Keratinocyte (primary cell): Measurements from ENCODE around the gene DBP. TPM values are rescaled to one million over a fixed set of nuclear protein-coding genes. Genes with fewer than 3 reads are reported as not detected.

Source experiments
- DNase-seq: peaks from one replicate; pipeline ENCODE4 v3.0.0-alpha.2; 2011; ENCODE audit warnings: low read depth, missing footprints, low spot score
- FAIRE-seq: peaks from 2 replicates; lab custom pipeline; 2011; peaks lifted over from hg19 to GRCh38; lab: Jason Lieb, UNC
- H2AFZ ChIP-seq: 2 replicates; pipeline ENCODE4 v1.6.0; 2012; ENCODE audit warnings: low read length, control low read depth, inconsistent platforms; ENCODE audit not compliant: control insufficient read depth
- H3K27ac ChIP-seq: 2 replicates; pipeline ENCODE4 v1.5.1; 2011; ENCODE audit warnings: low read length; ENCODE audit not compliant: control insufficient read depth, insufficient read depth
- H3K27me3 ChIP-seq: 3 replicates; pipeline ENCODE4 v1.6.0; 2011; ENCODE audit warnings: low read length; ENCODE audit not compliant: control insufficient read depth, insufficient read depth; ENCODE audit errors: extremely low read depth
- H3K36me3 ChIP-seq, 2 experiments: 2 replicates in 1 of 2; 3 replicates in 1 of 2; pipeline ENCODE4 v1.5.1; 2011; ENCODE audit warnings: low read length in 2 of 2, mild to moderate bottlenecking in 1 of 2; ENCODE audit not compliant: control insufficient read depth in 2 of 2, insufficient read depth in 2 of 2; ENCODE audit errors: extremely low read depth in 1 of 2
- H3K4me1 ChIP-seq: 3 replicates; pipeline ENCODE4 v1.5.1; 2011; ENCODE audit warnings: low read length; ENCODE audit not compliant: control insufficient read depth, insufficient read depth; ENCODE audit errors: extremely low read depth
- H3K4me2 ChIP-seq: 3 replicates; pipeline ENCODE4 v1.6.0; 2011; ENCODE audit warnings: low read depth, low read length; ENCODE audit not compliant: control insufficient read depth, insufficient read depth; ENCODE audit errors: extremely low read depth
- H3K4me3 ChIP-seq, 3 experiments: fragments of 200-600 bp in 1 of 3; sonication (generic) in 1 of 3; 2 replicates in 2 of 3; 3 replicates in 1 of 3; pipeline ENCODE4 v1.5.1; 2011 to 2016; ENCODE audit warnings: low read length in 3 of 3, mild to moderate bottlenecking in 3 of 3, control low read depth in 2 of 3, inconsistent platforms in 1 of 3, low read depth in 1 of 3, mixed read lengths in 1 of 3, mixed run types in 1 of 3, moderate library complexity in 1 of 3; ENCODE audit not compliant: control insufficient read depth in 2 of 3, insufficient read depth in 2 of 3; ENCODE audit errors: extremely low read depth in 1 of 3
- H3K79me2 ChIP-seq: 2 replicates; pipeline ENCODE4 v1.6.0; 2012; ENCODE audit warnings: low read length; ENCODE audit not compliant: control insufficient read depth, insufficient read depth
- H3K9ac ChIP-seq: 3 replicates; pipeline ENCODE4 v1.6.0; 2011; ENCODE audit warnings: low read length; ENCODE audit not compliant: control insufficient read depth, insufficient read depth; ENCODE audit errors: extremely low read depth
- H3K9me1 ChIP-seq: 3 replicates; pipeline ENCODE4 v1.6.0; 2011; ENCODE audit warnings: low read length; ENCODE audit not compliant: control insufficient read depth, insufficient read depth; ENCODE audit errors: extremely low read depth
- H3K9me3 ChIP-seq: 2 replicates; pipeline ENCODE4 v1.5.1; 2012; ENCODE audit warnings: low read depth, low read length; ENCODE audit not compliant: control insufficient read depth
- H4K20me1 ChIP-seq: 3 replicates; pipeline ENCODE4 v1.6.0; 2011; ENCODE audit warnings: low read length; ENCODE audit not compliant: control insufficient read depth, insufficient read depth; ENCODE audit errors: extremely low read depth
- EZH2 ChIP-seq: IDR thresholded peaks from one replicate; pipeline ENCODE4 v1.6.1; 2012; ENCODE audit warnings: inconsistent platforms, mild to moderate bottlenecking, low read length, moderate library complexity
- dilution Hi-C: fragments of 300-500 bp; cut with MboI; formaldehyde crosslinking; loops from one replicate; pipeline ENCODE4 v1.7.0; 2020; ENCODE audit warnings: low sequenced_read_pairs; ENCODE audit not compliant: extremely low pct_ligation_motif_present
- polyA plus RNA-seq, 5 experiments: library from polyadenylated mRNA; depleted of rRNA in 3 of 5; stranded (reverse) in 3 of 5; stranded (forward) in 1 of 5; unstranded in 1 of 5; fragments of >200 nt; gene quantifications; 1 replicate in 1 of 5; 2 replicates in 3 of 5; 3 replicates in 1 of 5; pipeline versions ENCODE4 v1.2.1 to v1.2.3, GENCODE V29; 2011 to 2012; ENCODE audit warnings: missing spikeins in 2 of 5, low read depth in 1 of 5, low replicate concordance in 1 of 5
- TF ChIP-seq, protein P1 (sequence below), 3 experiments: IDR thresholded peaks in 1 of 3; conservative IDR thresholded peaks in 1 of 3; optimal IDR thresholded peaks in 1 of 3; 2 replicates in 2 of 3; 3 replicates in 1 of 3; pipeline versions ENCODE3 to v1.5.1; 2011; ENCODE audit warnings: low read length in 3 of 3, mild to moderate bottlenecking in 3 of 3, moderate library complexity in 2 of 3, control low read depth in 1 of 3, inconsistent platforms in 1 of 3; ENCODE audit not compliant: insufficient read depth in 2 of 3; ENCODE audit errors: extremely low read depth in 1 of 3

The DBP gene
- polyA plus RNA-seq, 1 donor (not counting 4 experiments of a cell fraction or from before 2014, with no cell fraction given): 1.0 TPM

DNA sequence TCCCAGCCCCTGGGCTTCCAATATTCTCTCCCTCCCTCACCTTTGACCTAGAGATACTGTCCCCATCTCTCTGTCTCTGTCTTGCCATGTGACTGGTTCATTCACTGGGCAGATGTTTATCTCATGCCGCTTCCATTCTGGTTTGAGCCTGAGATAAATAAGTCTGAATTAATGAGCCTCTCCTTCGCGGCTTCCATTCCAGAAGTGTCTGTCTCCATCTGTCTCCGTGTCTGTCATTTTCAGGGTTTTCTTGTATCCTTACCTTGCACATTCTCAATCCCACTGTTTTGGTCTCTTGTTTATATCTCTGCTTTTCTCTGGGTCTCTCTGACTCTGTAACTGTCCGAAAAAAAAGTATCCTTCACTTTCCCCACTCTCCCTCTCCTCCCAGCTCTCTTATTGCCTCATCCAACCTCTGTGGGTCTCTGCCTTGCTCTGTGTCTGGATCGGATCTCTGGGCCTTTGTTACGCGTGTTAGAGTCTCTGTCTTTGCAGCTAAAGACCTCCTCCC lies 13.6 kb downstream of the DBP start:
- Histone ChIP-seq H3K27ac (peak overlapping the region; percentile 78), H3K4me2 (peak overlapping the region; percentile 98), H3K27me3 (no peaks in the 10 kb centered on the region), H3K9me3 (no peaks in the 10 kb centered on the region), H3K4me1 (peaks cover 23% of the 10 kb centered on the region), H4K20me1 (no peaks in the 10 kb centered on the region), H3K36me3 (peaks cover 1 to 4% of the 10 kb centered on the region in 2 experiments), H3K4me3 (peak overlapping the region; percentile 7 to 73 (median 66)), H3K9me1 (no peaks in the 10 kb centered on the region), H3K79me2 (peaks cover 6% of the 10 kb centered on the region), H3K9ac (peak overlapping the region; percentile 78), H2AFZ (peak overlapping the region; percentile 93)
- dilution Hi-C loops: no loop called here
- no peak for TF ChIP-seq EZH2
- TF ChIP-seq, protein P1, sequence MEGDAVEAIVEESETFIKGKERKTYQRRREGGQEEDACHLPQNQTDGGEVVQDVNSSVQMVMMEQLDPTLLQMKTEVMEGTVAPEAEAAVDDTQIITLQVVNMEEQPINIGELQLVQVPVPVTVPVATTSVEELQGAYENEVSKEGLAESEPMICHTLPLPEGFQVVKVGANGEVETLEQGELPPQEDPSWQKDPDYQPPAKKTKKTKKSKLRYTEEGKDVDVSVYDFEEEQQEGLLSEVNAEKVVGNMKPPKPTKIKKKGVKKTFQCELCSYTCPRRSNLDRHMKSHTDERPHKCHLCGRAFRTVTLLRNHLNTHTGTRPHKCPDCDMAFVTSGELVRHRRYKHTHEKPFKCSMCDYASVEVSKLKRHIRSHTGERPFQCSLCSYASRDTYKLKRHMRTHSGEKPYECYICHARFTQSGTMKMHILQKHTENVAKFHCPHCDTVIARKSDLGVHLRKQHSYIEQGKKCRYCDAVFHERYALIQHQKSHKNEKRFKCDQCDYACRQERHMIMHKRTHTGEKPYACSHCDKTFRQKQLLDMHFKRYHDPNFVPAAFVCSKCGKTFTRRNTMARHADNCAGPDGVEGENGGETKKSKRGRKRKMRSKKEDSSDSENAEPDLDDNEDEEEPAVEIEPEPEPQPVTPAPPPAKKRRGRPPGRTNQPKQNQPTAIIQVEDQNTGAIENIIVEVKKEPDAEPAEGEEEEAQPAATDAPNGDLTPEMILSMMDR (optimal IDR thresholded peaks at IDR 0.05 in 1 of 3, IDR thresholded peaks at IDR 0.05 in 1 of 3, conservative IDR thresholded peaks at IDR 0.05 in 1 of 3; ENCODE audit: extremely low read depth in 1 of 3, insufficient read depth in 2 of 3, low read length in 3 of 3): no peak
- FAIRE-seq: peak; percentile 17
- DNase-seq: no peak

DNA sequence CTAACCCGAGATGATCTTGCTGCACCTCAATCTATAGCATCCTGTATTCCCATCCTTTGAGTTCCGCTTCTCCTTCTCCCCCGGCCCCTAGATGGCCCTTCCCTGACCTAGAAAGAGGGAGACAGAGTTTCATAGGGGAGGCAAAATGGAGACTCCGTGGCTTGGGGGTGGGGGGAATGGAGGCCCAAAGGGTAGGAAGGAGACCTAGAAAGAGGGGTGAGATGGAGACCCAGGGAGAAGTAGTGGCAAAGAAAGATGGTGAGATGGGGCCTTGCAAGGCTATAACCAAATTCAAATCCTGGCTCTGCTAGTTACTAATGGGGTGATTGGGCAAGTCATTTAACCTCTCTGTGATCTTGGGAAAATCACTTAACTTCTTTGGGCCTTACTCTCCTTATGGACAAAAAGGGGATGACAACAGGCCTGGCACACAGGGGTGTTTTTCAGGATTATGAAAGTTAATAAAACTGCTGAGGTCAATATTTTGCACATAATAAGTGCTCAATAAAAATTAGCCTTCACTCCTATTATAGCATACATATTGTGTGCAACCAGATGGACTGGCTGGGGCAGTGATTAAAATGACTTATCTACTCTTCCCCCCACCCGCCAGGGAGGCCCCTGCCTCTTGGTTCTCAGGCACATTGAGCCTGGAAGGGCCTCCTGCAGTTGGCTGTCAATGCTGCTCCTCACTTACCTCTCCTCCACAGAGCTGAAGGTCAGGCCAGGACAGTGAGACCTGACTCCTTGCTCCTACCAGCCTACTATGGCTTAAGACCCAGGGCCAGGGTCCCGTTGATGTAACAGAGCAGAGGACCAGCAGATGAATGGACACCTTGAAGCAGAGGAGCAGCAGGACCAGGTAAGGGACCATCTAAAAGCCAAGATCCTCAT lies 17.2 kb downstream of the DBP start:
- FAIRE-seq: no peak
- Histone ChIP-seq H3K9me1 (peaks cover 5% of the 10 kb centered on the region), H3K4me2 (peak overlapping the region; percentile 85), H3K9me3 (no peaks in the 10 kb centered on the region), H3K27ac (peak overlapping the region; percentile 88), H3K79me2 (peaks cover 39% of the 10 kb centered on the region), H3K27me3 (no peaks in the 10 kb centered on the region), H3K4me1 (peaks cover 46% of the 10 kb centered on the region), H2AFZ (peak overlapping the region; percentile 82), H3K4me3 (peak overlapping the region; percentile 83 to 91 (median 87)), H3K36me3 (peaks cover 20 to 38% of the 10 kb centered on the region in 2 experiments), H3K9ac (peak overlapping the region; percentile 98), H4K20me1 (peaks cover 32% of the 10 kb centered on the region)
- no peak for DNase-seq
- TF ChIP-seq EZH2: no peak
- TF ChIP-seq, protein P1 (optimal IDR thresholded peaks at IDR 0.05 in 1 of 3, IDR thresholded peaks at IDR 0.05 in 1 of 3, conservative IDR thresholded peaks at IDR 0.05 in 1 of 3; ENCODE audit: extremely low read depth in 1 of 3, insufficient read depth in 2 of 3, low read length in 3 of 3): peak in 1 of 3 experiments; percentile 3
- dilution Hi-C loops: no loop called here
